Duodenal mucosa (tissue), 2 donors: ENCODE results near the gene FGFR2.

Source experiments
- H3K27ac ChIP-seq: one replicate; pipeline ENCODE4 v1.7.0; 2013; ENCODE audit warnings: low read depth, low read length
- H3K27me3 ChIP-seq, 2 donors: one replicate each; pipeline ENCODE4 v1.7.0; 2013; ENCODE audit warnings: low read length in 2 of 2, control low read depth in 1 of 2; ENCODE audit not compliant: insufficient read depth in 2 of 2, control insufficient read depth in 1 of 2
- H3K36me3 ChIP-seq, 2 donors: one replicate each; pipeline ENCODE4 v1.7.0; 2013; ENCODE audit warnings: low read length in 2 of 2, control low read depth in 1 of 2; ENCODE audit not compliant: insufficient read depth in 2 of 2, control insufficient read depth in 1 of 2
- H3K4me1 ChIP-seq, 2 donors: one replicate each; pipeline ENCODE4 v1.7.0; 2013; ENCODE audit warnings: low read length in 2 of 2, control low read depth in 1 of 2; ENCODE audit not compliant: insufficient read depth in 2 of 2, control insufficient read depth in 1 of 2
- H3K4me3 ChIP-seq, 2 donors: one replicate each; pipeline ENCODE4 v1.7.0; 2013; ENCODE audit warnings: low read length in 2 of 2, low read depth in 1 of 2
- H3K9ac ChIP-seq, 2 donors: one replicate each; pipeline ENCODE4 v1.7.0; 2013; ENCODE audit warnings: low read length in 2 of 2, low read depth in 1 of 2
- H3K9me3 ChIP-seq, 2 donors: one replicate each; pipeline ENCODE4 v1.7.0; 2013; ENCODE audit warnings: low read length in 2 of 2, control low read depth in 1 of 2; ENCODE audit not compliant: control insufficient read depth in 1 of 2

FGFR2 gene

DNA sequence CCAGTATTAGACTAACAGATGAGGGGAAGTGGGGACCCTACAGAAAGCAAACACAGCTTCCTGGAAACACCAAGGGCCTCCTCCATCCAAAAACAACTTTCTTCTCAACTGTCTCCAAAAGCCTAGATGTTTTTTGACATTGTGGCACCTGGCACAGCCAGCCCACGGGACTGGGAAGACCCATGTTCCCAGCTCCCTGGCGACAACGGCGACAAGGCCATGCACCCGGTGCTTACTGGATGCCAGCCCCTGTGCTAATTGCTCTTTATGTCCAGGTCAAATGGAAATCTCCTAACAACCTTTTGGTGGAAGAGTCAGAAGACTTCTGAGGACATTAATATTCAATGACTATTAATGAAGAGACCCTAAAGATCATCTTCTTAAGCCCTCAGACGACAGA is 7.1 kb downstream of the FGFR2 start:
- Histone ChIP-seq H3K27ac (no peak overlapping the region), H3K36me3 (peaks cover 0 to 2% of the 10 kb centered on the region in 2 donors), H3K4me1 (no peaks in the 10 kb centered on the region), H3K9ac (no peak overlapping the region), H3K9me3 (no peaks in the 10 kb centered on the region), H3K4me3 (no peak overlapping the region), H3K27me3 (peaks cover 0 to 4% of the 10 kb centered on the region in 2 donors)

DNA sequence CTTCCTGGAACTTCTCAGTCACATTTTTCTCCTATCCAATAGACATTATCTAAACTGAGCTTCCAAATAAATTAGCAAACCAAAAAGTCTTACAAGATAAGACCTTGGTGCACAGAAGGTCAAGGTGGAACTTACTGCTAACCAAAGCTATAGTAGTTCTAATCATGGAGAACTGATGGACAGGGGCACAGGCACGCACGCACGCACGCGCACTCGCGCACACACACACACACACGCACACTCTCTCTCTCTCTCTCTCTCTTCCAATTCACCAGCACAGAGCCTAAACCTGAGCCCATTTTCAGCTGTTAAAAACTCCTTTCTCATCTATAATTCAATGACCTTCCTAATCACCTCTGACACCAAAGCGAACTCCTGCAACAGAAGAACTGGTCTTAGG is 7.5 kb downstream of the FGFR2 start:
- H3K27me3 ChIP-seq: peaks cover 0 to under 1% of the 10 kb centered on the region in 2 donors
- no peaks in the 10 kb centered on the region for H3K9me3 ChIP-seq
- no peak overlapping the region for H3K9ac ChIP-seq
- H3K36me3 ChIP-seq: peaks cover 0 to 2% of the 10 kb centered on the region in 2 donors
- no peak overlapping the region for H3K4me3 ChIP-seq
- H3K4me1 ChIP-seq: no peaks in the 10 kb centered on the region
- no peak overlapping the region for H3K27ac ChIP-seq

DNA sequence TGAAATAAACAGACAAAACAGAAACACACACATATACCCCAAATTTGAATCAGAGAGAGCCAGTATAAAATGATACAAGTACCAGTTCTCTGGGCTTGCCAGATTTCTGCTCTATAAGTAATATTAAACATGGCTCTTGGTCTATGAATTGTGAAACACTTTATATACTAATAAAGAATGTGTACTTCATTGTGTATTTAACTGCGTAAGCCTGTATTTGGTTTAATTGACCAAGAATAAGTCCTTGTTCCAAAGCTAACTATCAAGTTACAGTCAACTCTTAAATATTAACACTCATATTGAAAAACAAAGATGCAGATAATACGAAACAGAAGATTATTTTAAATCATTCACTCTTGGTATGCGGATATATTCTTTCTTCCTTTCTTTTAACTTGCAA is 8.7 kb downstream of the FGFR2 start:
- H3K9ac ChIP-seq: no peak overlapping the region
- no peak overlapping the region for H3K4me3 ChIP-seq
- no peak overlapping the region for H3K27ac ChIP-seq
- H3K36me3 ChIP-seq: peaks cover 0 to 2% of the 10 kb centered on the region in 2 donors
- no peaks in the 10 kb centered on the region for H3K9me3 ChIP-seq
- no peaks in the 10 kb centered on the region for H3K4me1 ChIP-seq
- H3K27me3 ChIP-seq: no peaks in the 10 kb centered on the region

DNA sequence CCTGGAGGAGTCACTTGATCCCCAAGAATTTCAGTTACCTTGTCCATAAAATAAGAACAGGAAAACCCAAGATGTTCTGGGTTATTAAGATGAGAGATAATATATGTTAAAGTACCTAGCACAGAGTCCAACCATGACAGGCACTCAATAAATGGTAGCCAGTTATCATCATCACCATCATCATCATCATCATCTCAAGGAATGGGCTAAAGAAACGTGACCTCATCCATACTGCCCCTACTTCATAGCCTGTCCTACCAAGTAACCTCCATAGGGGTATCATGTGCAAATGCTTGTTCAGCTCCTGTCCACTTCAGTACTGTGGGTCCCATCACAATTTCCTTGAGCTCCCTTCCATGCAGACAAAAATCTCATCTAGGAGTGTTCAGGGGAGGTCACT is 14.4 kb downstream of the FGFR2 start:
- no peak overlapping the region for H3K9ac ChIP-seq
- no peaks in the 10 kb centered on the region for H3K36me3 ChIP-seq
- H3K27me3 ChIP-seq: no peaks in the 10 kb centered on the region
- no peaks in the 10 kb centered on the region for H3K9me3 ChIP-seq
- no peaks in the 10 kb centered on the region for H3K4me1 ChIP-seq
- H3K4me3 ChIP-seq: no peak overlapping the region
- H3K27ac ChIP-seq: no peak overlapping the region

DNA sequence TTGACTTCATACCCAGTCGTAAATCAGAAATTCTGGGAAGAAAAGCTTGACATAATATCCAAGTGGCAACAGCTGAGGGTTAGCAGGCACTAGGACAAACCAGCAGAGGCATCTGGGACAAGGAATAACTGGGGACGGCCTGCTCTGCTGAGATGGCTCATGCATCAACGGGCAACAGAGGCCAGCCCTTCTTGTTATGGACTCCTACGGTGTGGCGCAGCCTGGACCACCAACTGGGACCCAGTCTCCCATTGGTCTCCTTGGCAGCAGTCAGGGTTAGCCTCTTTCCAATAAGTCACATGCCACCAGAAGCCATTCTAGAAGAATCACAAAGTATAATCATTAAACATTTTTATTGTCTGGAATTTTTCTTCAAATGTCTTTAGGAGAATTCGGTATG is 15.0 kb downstream of the FGFR2 start:
- Histone ChIP-seq H3K27ac (no peak overlapping the region), H3K4me1 (no peaks in the 10 kb centered on the region), H3K27me3 (no peaks in the 10 kb centered on the region)

DNA sequence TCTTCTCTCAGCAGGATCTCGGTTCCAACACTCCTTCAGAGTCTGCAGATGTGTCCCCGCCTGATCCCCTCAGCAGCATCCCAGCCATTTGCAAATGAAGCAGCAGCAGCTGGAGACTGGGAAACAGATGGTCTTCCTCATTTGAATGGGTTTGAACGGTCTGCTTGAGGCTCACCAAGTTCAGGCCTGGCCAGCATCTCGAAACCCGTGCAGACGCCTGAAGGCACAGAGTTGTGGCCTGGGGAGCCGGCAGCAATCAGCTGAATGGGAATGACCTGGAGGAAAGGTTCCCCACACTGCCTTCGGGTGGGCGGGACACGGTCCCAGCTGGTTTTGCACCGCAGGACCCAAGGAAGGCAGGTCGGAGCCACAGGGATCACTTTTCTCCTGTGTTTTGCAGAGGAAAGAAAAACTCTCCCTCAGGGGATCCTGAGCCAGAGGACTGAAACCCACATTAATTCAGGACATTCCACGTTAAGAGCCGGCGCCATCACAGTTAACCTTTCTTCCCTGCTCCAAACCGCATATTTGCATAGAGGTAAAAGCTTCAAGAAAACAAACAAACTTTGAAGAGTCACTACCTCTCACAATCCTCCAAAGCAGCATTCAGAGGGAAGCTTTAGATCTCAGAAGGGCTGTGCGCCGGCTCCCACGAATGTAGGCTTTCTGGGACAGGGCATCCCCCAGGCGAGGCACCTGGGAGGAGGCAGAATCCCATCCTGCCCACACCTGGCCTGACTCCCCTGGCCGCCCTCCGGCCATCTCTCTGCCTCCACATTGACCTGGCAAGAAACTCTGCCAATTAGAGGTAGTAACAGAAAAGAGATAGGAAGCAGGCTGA is 17.7 kb downstream of the FGFR2 start:
- Histone ChIP-seq H3K27me3 (no peaks in the 10 kb centered on the region), H3K4me3 (no peak overlapping the region), H3K27ac (no peak overlapping the region), H3K9ac (no peak overlapping the region), H3K9me3 (no peaks in the 10 kb centered on the region), H3K36me3 (no peaks in the 10 kb centered on the region), H3K4me1 (no peaks in the 10 kb centered on the region)

More for the DNA sequence above, 15.0 kb downstream of the FGFR2 start:
- no peaks in the 10 kb centered on the region for H3K36me3 ChIP-seq
- no peaks in the 10 kb centered on the region for H3K9me3 ChIP-seq
- no peak overlapping the region for H3K4me3 ChIP-seq
- H3K9ac ChIP-seq: no peak overlapping the region

DNA sequence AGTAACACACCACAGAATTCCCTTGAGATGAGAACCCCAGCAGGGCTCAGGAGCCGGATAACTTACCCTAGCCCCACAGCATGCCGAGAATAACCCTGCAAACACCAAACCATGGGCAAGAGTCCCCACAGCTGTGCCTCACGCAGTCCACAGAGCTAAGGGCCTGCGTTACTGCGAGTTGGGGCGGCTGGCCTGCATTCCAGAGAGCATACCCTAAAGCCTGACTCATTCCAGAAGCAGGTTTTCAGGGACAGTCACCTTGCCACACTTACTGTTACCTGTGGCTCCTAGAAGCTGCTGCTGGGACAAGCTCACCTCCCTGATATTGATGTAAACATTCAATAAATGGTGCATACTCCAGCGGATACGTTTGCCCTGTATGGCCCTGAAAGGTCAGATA is 18.6 kb downstream of the FGFR2 start:
- Histone ChIP-seq H3K4me1 (no peaks in the 10 kb centered on the region), H3K27ac (no peak overlapping the region), H3K36me3 (no peaks in the 10 kb centered on the region)

DNA sequence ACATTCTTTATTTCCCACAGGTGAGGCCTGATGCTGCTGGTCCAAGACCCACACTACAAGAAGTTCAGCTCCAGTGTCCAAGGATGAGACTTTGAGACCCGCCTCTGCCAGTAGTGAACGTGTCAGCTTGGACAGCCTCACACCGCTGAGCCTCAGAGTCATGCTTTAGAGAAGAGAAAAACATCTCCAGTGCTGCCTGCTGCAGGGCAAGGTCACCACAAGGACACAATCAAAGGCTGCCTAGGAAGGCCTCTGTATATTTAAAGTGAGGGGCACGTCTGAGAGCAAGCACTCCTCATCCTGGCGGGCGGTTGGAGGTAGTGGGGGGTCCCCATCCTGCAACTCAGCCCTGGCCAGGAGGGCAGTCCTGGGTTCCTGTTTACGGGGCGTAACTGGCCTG is 19.3 kb downstream of the FGFR2 start:
- Histone ChIP-seq H3K36me3 (no peaks in the 10 kb centered on the region), H3K4me3 (no peak overlapping the region), H3K9ac (no peak overlapping the region), H3K27me3 (no peaks in the 10 kb centered on the region), H3K4me1 (no peaks in the 10 kb centered on the region), H3K9me3 (no peaks in the 10 kb centered on the region), H3K27ac (no peak overlapping the region)

More for the DNA sequence above, 18.6 kb downstream of the FGFR2 start:
- H3K9ac ChIP-seq: no peak overlapping the region
- no peaks in the 10 kb centered on the region for H3K9me3 ChIP-seq
- no peak overlapping the region for H3K4me3 ChIP-seq
- H3K27me3 ChIP-seq: no peaks in the 10 kb centered on the region

DNA sequence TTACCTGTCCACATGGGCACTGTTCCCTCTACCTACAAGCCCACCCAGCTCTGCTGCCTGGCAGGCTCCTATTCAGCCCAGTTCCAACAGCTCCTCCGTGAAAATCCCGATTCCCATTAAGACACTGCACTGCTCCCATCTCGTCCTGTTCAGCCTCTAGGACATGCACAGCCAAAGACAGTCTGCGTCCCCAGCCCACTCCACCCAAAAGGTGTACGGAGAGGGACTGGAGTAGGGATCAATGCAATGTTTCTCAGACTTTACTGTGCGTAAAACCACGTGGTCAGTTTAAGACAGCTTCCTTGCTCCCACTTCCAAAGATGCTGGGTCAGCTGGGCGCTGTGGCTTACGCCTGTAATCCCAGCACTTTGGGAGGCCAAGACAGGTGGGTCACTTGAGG is 19.9 kb downstream of the FGFR2 start:
- H3K9ac ChIP-seq: no peak overlapping the region
- H3K4me3 ChIP-seq: no peak overlapping the region
- H3K4me1 ChIP-seq: no peaks in the 10 kb centered on the region
- H3K9me3 ChIP-seq: no peaks in the 10 kb centered on the region
- H3K36me3 ChIP-seq: no peaks in the 10 kb centered on the region
- H3K27me3 ChIP-seq: no peaks in the 10 kb centered on the region
- H3K27ac ChIP-seq: no peak overlapping the region

DNA sequence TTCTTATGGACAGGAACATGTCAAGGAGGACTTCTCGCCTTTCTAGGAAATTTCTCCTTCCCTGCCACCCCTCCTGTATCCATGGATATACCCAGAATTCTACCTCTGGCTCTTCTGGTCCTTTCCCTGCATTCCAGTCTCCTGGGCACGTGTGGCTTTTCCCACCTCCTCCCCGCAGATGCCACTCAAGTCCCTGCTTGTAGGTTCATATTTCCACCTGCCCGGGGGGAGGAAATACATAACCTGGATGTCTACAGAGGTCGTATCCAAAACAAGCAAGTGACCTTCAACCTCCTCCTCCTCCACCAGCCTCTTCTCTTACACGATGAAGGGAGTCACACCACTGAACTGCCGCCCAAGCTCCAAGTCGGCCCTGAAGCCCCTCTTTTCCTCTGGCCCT is 20.7 kb downstream of the FGFR2 start:
- H3K4me1 ChIP-seq: no peaks in the 10 kb centered on the region

More for the DNA sequence above, 20.7 kb downstream of the FGFR2 start:
- no peaks in the 10 kb centered on the region for H3K36me3 ChIP-seq
- H3K27me3 ChIP-seq: no peaks in the 10 kb centered on the region
- H3K9ac ChIP-seq: no peak overlapping the region
- H3K9me3 ChIP-seq: no peaks in the 10 kb centered on the region
- no peak overlapping the region for H3K27ac ChIP-seq
- H3K4me3 ChIP-seq: no peak overlapping the region
